ENCODE measurements around the gene AGTR1.
"Not testable (repeated sequence)": the region's sequence is repeated elsewhere in the genome, so short reads cannot be mapped to it uniquely, and the experiment has no call there.

DNA sequence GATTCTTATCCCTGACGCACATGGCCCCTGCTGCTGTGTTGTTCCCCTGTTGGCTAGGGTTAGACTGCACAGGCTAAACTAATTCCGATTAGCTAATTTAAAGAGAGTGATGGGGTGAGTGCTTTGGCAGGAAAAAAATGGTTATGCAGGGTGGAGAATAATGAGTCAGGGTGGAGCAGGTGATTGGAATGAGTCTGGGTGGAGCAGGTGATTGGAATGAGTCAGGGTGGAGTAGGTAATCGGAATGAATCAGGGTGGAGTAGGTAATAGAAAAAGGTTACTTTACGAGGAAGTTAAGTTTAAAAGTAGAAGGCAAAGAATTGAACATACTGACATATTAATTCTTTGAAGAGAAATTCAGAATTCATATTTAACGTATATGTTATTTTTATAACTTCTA is 55.7 kb downstream of the AGTR1 start:
- TF ChIP-seq CTCF, POLR2A, POLR2AphosphoS5 (IDR thresholded peaks at IDR 0.05): not testable (repeated sequence)

Measured in prostate gland (tissue), 2 donors.